Hippocampal formation (tissue), 2 donors: ENCODE data around the gene ENPP1.
"Not testable (repeated sequence)": the region's sequence is repeated elsewhere in the genome, so short reads cannot be mapped to it uniquely, and the experiment has no call there.

Experiments
- DNase-seq, 2 donors: peaks; one replicate each; lab custom pipeline; 2025; lab: John Stamatoyannopoulos, UW

Gene ENPP1

GRCh38 chr6:131916091-131916796, 108.4 kb downstream of the ENPP1 start:
- not testable (repeated sequence) for DNase-seq

GRCh38 chr6:131916847-131917246, 109.0 kb downstream of the ENPP1 start:
- no peak for DNase-seq

GRCh38 chr6:131917318-131917717, 109.5 kb downstream of the ENPP1 start:
- no peak for DNase-seq

GRCh38 chr6:131917763-131918649, 110.2 kb downstream of the ENPP1 start:
- no peak for DNase-seq

GRCh38 chr6:131918650-131919355, 111.0 kb downstream of the ENPP1 start:
- DNase-seq, result no peak

GRCh38 chr6:131920656-131921055, 112.8 kb downstream of the ENPP1 start:
- no peak for DNase-seq

GRCh38 chr6:131923356-131923755, 115.5 kb downstream of the ENPP1 start:
- peak in 1 of 2 donors; percentile 14 for DNase-seq

GRCh38 chr6:131924881-131925474, 117.2 kb downstream of the ENPP1 start:
- DNase-seq, result peak in 1 of 2 donors; percentile 52

GRCh38 chr6:131929264-131929663, 121.4 kb downstream of the ENPP1 start:
- no peak for DNase-seq

GRCh38 chr6:131929976-131930375, 122.2 kb downstream of the ENPP1 start:
- no peak for DNase-seq

- DNase-seq, result no peak
These were observed 123.4 kb downstream of the ENPP1 start for GRCh38 chr6:131931063-131931750.

- DNase-seq, result no peak
These were observed 128.3 kb downstream of the ENPP1 start for GRCh38 chr6:131936156-131936555.

- DNase-seq, result no peak
These were observed 129.4 kb downstream of the ENPP1 start for GRCh38 chr6:131937226-131937625.

GRCh38 chr6:131937703-131938631, 130.1 kb downstream of the ENPP1 start:
- DNase-seq, result no peak
